Activated CD4-positive, CD25-positive, alpha-beta regulatory T cell treated with anti-CD3 and anti-CD28 coated beads, Interleukin-2, amount 50 U/mL, for 72 hours (primary cell): ENCODE measurements around the gene C22orf23.
"Not testable (repeated sequence)": the region's sequence is repeated elsewhere in the genome, so short reads cannot be mapped to it uniquely, and the experiment has no call there.

Experiments
- DNase-seq: peaks from one replicate; pipeline ENCODE4 v3.0.0; 2021

Gene C22orf23

GRCh38 chr22:37981282-37982011 is 28.0 kb upstream of the C22orf23 start:
- no peak for DNase-seq

DNA sequence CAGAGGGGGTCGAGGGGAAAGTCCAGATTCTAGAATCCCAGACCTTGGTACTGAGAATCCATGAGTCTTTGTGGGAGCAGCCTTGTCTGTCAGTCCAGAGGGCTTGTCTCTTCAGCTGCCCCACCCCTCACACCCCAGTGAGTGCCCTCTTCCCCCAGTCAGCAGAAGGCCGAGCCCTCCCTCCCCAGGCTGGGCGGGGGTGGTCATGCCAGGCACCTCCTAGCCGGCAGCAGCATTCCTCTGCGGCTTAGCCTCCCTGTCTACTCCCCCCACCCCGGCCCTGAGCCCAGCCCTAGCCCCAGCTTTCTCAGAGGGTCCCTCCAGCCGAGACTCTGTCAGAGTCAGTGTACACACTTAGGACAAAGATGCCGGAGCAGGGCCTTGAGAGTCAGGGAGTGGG is 26.4 kb upstream of the C22orf23 start:
- DNase-seq = no peak

GRCh38 chr22:37976547-37976946 is 23.1 kb upstream of the C22orf23 start:
- DNase-seq = no peak

- DNase-seq = not testable (repeated sequence)
Measured at GRCh38 chr22:37976022-37976421, 22.6 kb upstream of the C22orf23 start.

- DNase-seq = no peak
Measured at GRCh38 chr22:37975153-37975552, 21.8 kb upstream of the C22orf23 start.

DNA sequence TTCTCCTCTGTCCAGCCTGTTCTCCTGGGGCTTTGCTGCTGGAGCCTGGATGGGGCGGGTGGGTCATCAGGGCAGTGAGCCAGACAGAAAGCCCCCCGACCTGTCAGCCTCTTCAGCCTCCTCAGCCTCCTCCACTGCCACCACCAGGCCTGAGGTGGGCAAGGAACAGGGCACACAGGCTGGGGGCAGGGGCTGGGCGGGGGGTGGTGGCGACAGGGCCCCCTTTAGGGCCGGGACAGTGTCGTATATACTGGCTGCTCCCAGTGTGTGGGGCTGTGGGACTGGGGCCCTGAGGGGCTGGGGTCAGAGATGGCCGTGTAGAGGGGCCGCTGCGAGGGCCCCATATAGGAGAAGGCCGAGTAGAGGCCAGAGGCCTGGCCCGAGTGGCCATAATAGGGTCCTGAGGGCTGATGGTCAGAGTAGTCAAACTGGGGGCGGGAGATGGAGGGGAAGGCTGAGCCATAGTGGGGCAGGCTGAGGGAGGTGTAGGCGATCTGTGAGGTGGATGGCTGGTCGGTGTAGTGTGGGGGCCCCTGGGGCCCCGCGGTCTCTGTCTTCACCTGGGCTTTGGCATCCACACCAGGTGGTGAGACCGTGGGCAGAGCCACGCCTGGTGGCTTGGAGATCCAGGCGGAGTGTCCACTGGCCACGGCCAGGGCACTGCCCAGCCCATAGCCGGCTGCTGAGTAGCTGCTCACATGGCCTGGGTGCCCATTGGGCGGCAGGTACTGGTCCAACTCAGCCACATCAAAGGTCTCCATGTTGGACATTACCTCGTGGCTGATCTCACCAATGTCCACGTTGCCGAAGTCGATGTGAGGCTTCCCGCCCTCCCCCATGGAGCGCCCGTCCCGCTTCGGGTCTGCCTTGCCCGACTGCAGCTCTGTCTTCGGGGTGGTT is 20.1 kb upstream of the C22orf23 start:
- DNase-seq = no peak

- no peak for DNase-seq
Measured at GRCh38 chr22:37972527-37972926, 19.1 kb upstream of the C22orf23 start.

DNA sequence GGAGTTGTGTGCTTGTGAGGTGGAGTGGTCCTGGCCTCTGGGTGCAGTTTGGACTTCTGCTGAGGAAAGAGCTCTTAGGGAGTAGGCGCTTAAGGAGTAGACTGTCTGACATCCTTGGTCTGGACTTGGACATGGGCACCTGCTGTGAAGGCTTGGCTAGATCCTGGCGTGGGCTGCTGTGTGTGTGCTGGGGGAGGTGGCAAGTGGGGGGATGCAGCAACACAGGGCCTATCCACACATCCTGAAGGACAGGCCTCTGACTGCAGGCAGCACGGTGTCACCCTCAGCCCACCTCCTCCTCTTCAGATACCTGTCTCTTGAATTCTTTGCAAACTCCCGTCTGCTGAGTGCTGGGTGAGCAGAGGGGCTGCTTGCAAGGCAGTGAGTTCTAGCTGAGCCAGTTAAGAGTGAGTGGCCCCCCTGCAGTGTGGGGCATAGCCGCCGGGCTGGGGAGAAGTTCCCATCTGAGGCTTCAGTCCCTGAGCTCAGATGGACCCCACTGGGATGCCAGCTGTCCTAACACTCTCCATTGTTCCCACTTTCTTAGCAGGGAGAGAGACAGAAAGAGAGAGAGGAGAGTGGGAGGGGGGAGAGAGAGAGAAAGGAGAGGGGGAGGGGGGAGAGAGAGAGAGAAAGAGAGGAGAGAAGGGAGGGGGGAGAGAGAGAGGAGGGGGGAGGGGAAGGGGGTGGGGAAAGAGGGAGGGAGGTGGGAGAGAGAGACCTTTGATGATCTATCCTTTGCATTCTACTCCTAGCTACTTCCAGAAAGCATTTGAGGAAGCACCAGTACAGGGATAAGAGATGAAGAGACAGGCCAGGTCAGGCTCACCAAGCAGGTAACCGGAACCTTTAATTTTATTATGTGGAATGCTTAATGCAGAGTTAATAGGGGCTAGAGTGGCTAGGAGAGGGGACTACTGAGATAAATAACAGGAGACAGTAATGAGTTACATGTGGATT is 18.4 kb upstream of the C22orf23 start:
- DNase-seq = no peak

GRCh38 chr22:37970864-37971263 is 17.5 kb upstream of the C22orf23 start:
- DNase-seq = no peak

DNA sequence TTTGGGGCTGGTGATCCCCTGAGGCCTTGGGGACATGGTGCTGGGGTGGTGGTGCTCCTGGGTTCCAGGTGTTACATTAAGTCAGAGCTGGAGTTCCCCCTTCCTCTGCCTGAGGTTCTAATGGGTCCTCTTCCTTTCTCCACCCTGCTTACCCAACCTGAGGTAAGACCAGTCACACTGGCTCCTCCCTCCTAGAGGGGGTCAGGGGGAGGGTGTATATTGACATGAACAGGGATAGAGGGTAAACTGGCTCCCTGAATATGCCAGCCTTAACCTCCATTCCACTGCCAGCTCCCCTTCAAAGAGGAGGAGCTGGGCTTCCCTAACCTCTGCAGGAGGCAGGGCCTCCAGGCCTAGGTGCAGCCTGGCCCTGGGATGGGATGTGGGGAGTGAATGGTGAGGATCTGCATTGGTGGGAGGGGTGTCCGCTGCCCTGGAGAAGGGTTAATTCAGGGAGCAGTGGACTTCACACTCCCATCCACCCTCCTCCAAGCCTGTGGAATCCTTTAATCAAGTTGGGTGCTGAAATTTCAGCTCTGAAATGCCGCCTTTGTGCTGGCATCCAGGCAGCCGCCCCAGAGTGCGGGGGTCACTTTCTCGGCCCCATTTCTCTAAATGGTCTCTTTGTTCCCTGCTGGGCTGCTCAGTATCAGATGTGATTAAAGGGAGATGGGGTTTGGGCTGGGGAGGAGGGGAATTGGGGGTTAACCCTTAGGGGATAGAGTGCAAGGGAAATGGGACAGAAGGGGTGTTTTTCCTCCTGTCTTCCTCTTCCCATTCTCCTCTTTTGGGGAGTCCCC is 15.3 kb upstream of the C22orf23 start:
- no peak for DNase-seq

DNA sequence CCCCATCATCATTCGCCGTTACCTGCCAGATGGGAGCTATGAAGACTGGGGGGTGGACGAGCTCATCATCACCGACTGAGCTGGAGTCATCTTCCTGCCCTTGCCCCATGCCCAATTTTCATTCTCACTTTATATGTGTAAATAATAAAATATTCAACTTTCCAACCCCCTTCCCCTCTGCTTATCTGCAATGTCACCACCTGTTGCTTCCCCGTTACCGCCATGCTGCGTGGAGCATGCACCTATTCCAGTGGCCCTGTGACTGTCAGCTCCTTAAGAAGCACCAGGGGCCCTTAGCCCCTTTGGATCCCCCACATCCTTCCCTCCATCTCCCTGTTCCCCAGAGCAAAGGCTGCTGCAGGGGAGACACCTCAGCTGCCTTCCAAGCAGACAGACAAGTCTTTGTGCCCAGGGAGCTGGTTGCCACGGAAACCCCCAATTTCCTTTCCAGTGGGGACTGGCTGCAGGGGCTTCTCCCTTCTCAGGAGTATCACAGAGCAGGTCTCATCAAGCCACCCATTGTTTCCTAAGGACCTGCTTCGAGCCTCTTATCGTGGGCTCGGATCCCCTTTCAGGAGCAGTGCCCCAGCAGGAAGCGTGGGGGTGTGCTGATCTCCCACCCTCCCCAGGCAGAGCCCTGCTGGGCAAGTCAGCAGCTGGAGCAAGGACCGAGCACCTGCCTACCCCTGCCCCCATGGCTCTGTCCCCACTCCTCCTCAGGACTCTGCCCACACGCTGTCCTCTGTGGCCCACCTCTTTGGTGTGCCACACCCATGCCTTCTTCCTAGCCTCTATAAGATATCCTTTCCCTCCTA is 14.4 kb upstream of the C22orf23 start:
- DNase-seq = no peak

GRCh38 chr22:37967147-37967546 is 13.7 kb upstream of the C22orf23 start:
- no peak for DNase-seq

DNA sequence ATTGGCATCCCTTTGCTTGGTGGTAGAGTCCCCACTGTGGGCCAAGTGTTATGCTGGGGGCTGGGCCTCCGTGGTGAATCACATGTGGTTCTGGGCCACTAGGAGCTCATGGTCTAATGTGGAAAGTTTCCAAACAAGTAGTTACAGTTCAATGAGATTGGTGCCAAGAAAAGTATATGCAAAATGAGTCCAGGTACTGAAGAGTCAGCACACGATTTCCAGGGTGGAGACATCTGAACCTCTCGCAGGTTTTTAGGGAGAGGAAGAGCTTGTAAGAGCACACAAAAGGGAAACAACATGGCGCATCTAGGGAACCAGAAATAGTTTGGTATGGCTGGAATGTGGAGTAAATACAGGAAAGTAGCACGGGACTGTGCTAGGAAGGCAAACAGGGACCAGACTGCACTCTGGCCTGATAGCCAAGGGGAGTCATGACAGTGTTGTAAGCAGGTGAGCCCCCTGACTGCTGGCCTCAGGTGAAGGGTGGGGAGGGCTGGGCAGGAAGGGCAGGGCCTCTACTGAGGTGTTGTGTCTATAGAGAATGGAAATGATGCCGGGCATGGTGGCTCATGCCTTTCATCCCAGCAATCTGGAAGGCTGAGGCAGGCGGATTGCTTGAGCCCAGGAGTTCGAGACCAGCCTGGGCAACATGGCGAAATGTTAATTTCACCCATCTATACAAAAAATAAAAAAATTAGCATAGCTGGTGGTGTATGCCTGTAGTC is 12.7 kb upstream of the C22orf23 start:
- DNase-seq = no peak

DNA sequence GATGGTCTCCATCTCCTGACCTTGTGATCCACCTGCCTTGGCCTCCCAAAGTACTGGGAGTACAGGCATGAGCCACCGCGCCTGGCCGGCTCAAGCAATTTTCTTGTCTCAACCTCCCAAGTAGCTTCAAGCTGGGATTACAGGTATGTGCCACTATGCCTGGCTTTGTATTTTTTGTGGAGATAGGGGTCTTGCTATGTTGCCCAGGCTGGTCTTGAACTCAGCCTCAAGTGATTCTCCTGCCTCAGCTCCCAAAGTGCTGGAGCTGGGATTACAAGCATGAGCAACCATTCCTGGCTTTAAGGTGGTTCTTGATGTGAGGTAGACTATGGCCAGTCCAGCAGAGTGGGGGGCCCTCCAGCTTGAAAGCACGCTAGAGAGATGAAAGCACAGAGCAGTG is 7.7 kb upstream of the C22orf23 start:
- DNase-seq = no peak

DNA sequence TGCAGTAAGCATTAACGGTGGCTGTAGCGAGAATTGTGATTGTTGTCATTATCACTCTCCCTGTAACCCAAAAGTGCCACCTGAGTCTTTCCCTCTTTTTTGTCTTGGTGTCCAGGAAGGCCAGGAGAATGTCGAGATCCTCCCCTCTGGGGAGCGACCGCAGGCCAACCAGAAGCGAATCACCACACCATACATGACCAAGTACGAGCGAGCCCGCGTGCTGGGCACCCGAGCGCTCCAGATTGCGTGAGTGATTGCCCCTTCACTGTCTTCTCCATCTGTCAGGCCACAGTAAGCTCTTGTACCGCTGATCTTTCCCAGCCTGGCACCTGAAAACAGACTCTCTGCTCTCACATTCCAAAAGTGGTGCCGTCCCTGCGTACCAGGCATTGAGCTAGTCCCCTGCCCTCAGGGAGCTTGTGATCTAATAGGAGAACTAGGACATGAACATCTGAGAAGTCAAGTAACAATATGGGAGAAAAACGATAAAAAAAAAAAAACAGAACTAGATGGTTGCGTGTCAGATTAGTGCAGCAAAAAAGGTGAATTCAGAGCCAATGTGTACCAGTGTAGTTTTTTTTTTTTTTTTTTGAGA is 5.9 kb upstream of the C22orf23 start:
- no peak for DNase-seq

GRCh38 chr22:37957232-37957631 is 3.8 kb upstream of the C22orf23 start:
- no peak for DNase-seq

GRCh38 chr22:37955825-37956397 is 2.5 kb upstream of the C22orf23 start:
- not testable (repeated sequence) for DNase-seq

- DNase-seq = no peak
Measured at GRCh38 chr22:37954686-37955085, 1.3 kb upstream of the C22orf23 start.

DNA sequence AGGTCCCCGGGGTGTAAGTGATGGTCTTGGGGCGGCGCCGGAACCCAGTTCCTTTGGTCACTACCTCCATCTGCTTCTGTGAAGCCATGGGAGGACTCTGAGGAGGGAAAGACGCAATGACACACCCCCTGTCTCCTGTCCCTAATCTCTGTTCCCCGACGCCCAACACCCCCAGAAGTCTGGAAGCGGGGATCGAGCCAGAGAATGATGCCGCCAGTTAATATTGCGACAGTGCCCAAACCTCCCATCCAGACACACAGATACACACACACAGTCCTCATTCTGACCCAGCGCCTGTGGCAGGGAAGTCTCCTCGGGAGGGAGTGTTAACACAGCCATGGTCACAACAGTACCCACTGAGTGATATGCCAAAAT is 352 bp downstream of the C22orf23 start:
- no peak for DNase-seq

DNA sequence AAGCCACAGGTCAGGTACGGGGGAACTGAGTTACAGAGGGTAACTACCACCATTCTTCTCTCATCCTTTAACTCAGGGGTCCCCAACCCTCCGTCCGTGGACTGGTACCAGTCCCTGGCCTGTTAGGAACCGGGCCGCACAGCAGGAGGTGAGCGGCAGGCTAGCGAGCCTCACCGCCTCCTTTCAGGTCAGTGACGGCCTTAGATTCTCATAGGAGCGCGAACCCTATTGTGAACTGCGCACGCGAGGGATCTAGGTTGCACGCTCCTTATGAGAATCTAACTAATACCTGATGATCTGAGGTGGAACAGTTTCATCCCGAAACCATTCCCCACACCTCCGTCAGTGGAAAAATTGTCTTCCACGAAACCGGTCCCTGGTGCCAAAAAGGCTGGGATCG is 772 bp downstream of the C22orf23 start:
- not testable (repeated sequence) for DNase-seq
